Fibroblast of lung (primary cell): ENCODE data around the gene TYSND1. TPM values are rescaled to one million over a fixed set of nuclear protein-coding genes. Genes with fewer than 3 reads are reported as not detected.

ENCODE experiments used
- DNase-seq, 2 donors: peaks; one replicate each; pipeline versions ENCODE4 v3.0.0 to v3.0.0-alpha.2; 2010; ENCODE audit warnings: low read depth in 2 of 2
- H2AFZ ChIP-seq: 2 replicates; pipeline ENCODE4 v1.5.1; 2012; ENCODE audit warnings: low read length, control low read depth, inconsistent platforms
- H3K27ac ChIP-seq: 2 replicates; pipeline ENCODE4 v1.5.1; 2011; ENCODE audit warnings: low read length, control low read depth; ENCODE audit not compliant: insufficient read depth
- H3K27me3 ChIP-seq: 2 replicates; pipeline ENCODE4 v1.5.1; 2011; ENCODE audit warnings: mild to moderate bottlenecking, low read length; ENCODE audit not compliant: control insufficient read depth, insufficient read depth
- H3K36me3 ChIP-seq: 2 replicates; pipeline ENCODE4 v1.5.1; 2011; ENCODE audit warnings: low read length; ENCODE audit not compliant: control insufficient read depth, insufficient read depth
- H3K4me1 ChIP-seq: 2 replicates; pipeline ENCODE4 v1.5.1; 2011; ENCODE audit warnings: low read length; ENCODE audit not compliant: control insufficient read depth, insufficient read depth; ENCODE audit errors: extremely low read depth
- H3K4me2 ChIP-seq: 2 replicates; pipeline ENCODE4 v1.5.1; 2011; ENCODE audit warnings: low read length, control low read depth; ENCODE audit not compliant: insufficient read depth; ENCODE audit errors: extremely low read depth
- H3K4me3 ChIP-seq, 4 experiments: fragments of 200-600 bp in 1 of 4; sonication (generic) in 1 of 4; replicated peaks in 1 of 4; 2 replicates each; pipeline ENCODE4 v1.5.1; 2011 to 2016; ENCODE audit warnings: low read length in 4 of 4, low read depth in 3 of 4, mild to moderate bottlenecking in 3 of 4, control low read depth in 2 of 4, inconsistent platforms in 1 of 4, mixed read lengths in 1 of 4; ENCODE audit not compliant: insufficient read depth in 1 of 4; ENCODE audit errors: control extremely low read depth in 1 of 4
- H3K79me2 ChIP-seq: 2 replicates; pipeline ENCODE4 v1.5.1; 2012; ENCODE audit warnings: mild to moderate bottlenecking, low read length, inconsistent platforms; ENCODE audit not compliant: control insufficient read depth, insufficient read depth
- H3K9ac ChIP-seq: 2 replicates; pipeline ENCODE4 v1.5.1; 2011; ENCODE audit warnings: mild to moderate bottlenecking, low read length, control low read depth; ENCODE audit not compliant: insufficient read depth
- H3K9me3 ChIP-seq: 2 replicates; pipeline ENCODE4 v1.5.1; 2012; ENCODE audit warnings: low read depth, low read length; ENCODE audit not compliant: control insufficient read depth, insufficient read depth
- H4K20me1 ChIP-seq: 2 replicates; pipeline ENCODE4 v1.5.1; 2011; ENCODE audit warnings: low read length; ENCODE audit not compliant: control insufficient read depth, insufficient read depth; ENCODE audit errors: extremely low read depth
- EZH2 ChIP-seq: IDR thresholded peaks from 2 replicates; pipeline ENCODE4 v1.5.1; 2012; ENCODE audit warnings: low read length, control low read depth, mild to moderate bottlenecking; ENCODE audit errors: missing control alignments
- polyA plus RNA-seq, 2 donors: library from polyadenylated mRNA; depleted of rRNA in 1 of 2; stranded (reverse) in 1 of 2; unstranded in 1 of 2; fragments of >200 nt; gene quantifications; 2 replicates each; pipeline ENCODE4 v1.2.1, GENCODE V29; 2011 to 2012; ENCODE audit warnings: missing spikeins in 1 of 2
- total RNA-seq: library from RNA; depleted of rRNA; stranded (reverse); fragments of >200 nt; gene quantifications from 2 replicates; pipeline ENCODE4 v1.2.1, GENCODE V29; 2014
- TF ChIP-seq, protein P1 (sequence below), 2 donors: IDR thresholded peaks in 1 of 2; conservative IDR thresholded peaks in 1 of 2; 1 replicate in 1 of 2; 2 replicates in 1 of 2; pipeline ENCODE4 v1.5.1; 2011 to 2012; ENCODE audit warnings: low read length in 2 of 2, control low read depth in 1 of 2, inconsistent platforms in 1 of 2, low read depth in 1 of 2, mild to moderate bottlenecking in 1 of 2

Gene TYSND1
- total and polyA plus RNA-seq, 2 donors (not counting 1 experiment from before 2014, with no cell fraction given), result 2.4 to 15.5 TPM

DNA sequence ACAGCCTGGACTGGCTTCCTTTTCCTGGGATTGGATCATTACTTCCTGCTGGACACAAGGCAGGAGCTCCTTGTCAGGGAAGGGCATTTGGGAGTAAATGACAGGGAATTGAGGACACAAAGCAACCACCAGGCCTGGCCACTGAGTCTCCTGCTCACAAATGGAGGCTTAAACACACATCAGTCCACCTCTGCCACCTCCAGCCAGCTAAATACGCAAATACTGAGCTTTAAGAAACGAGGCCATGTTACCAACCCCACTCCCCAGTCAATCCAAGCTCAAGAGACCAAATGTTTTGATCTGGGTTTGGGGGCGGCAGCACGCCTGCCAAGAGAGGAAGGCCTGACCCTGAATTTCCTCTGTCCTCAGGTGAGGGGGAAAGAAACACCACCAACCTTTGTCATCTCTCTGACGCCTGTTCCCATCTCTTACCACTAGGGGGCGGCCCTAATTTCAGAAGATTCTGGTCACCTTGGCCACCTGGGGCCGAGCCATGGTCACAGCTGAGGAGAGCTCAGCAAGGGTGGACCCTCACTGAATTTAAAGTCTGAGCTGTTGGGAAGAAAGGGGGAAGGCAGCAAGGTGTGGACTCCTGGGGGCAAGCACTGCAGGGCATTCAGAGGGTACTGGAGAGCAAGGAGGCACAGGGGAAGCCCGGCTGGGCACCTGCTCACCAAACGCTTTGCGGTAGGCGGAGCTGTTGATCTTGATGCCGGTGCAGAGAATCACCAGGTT, 30.4 kb downstream of the TYSND1 start:
- no peaks in the 10 kb centered on the region for H3K79me2 ChIP-seq
- H3K4me1 ChIP-seq, result no peaks in the 10 kb centered on the region
- peaks cover 8% of the 10 kb centered on the region for H3K36me3 ChIP-seq
- no peaks in the 10 kb centered on the region for H3K27me3 ChIP-seq
- no peak overlapping the region for H2AFZ ChIP-seq
- DNase-seq, result peak; percentile 16 to 24
- H3K4me2 ChIP-seq, result no peak overlapping the region
- H3K4me3 ChIP-seq, result no peak overlapping the region
- no peak overlapping the region for H3K9ac ChIP-seq
- H3K9me3 ChIP-seq, result no peaks in the 10 kb centered on the region
- H4K20me1 ChIP-seq, result no peaks in the 10 kb centered on the region
- TF ChIP-seq, protein P1, sequence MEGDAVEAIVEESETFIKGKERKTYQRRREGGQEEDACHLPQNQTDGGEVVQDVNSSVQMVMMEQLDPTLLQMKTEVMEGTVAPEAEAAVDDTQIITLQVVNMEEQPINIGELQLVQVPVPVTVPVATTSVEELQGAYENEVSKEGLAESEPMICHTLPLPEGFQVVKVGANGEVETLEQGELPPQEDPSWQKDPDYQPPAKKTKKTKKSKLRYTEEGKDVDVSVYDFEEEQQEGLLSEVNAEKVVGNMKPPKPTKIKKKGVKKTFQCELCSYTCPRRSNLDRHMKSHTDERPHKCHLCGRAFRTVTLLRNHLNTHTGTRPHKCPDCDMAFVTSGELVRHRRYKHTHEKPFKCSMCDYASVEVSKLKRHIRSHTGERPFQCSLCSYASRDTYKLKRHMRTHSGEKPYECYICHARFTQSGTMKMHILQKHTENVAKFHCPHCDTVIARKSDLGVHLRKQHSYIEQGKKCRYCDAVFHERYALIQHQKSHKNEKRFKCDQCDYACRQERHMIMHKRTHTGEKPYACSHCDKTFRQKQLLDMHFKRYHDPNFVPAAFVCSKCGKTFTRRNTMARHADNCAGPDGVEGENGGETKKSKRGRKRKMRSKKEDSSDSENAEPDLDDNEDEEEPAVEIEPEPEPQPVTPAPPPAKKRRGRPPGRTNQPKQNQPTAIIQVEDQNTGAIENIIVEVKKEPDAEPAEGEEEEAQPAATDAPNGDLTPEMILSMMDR (conservative IDR thresholded peaks at IDR 0.05 in 1 of 2, IDR thresholded peaks at IDR 0.05 in 1 of 2; ENCODE audit: low read depth in 1 of 2, low read length in 2 of 2), result peak; percentile 82 to 89
- no peak for TF ChIP-seq EZH2
- H3K27ac ChIP-seq, result no peak overlapping the region

DNA sequence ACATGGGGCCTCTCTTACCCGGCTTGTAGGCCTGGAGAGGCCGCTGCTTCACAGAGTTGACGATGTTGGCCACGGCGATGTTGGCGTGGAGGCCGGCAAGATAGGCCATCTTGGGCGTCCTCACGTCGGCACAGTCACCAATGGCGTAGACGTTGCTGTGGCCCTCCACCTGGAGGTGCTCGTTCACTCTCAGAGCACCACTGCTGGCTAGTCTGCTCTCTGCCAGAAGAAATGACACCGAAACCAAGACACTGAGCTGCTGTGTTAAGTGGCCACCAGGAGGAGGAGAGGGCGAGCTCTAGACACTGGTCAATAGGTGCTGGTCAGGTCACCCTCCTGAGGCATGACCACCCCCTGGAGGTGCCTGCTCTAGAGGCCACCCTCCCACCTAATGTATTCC, 31.6 kb downstream of the TYSND1 start:
- no peak overlapping the region for H3K27ac ChIP-seq
- H3K9ac ChIP-seq, result no peak overlapping the region
- H3K9me3 ChIP-seq, result no peaks in the 10 kb centered on the region
- H3K79me2 ChIP-seq, result no peaks in the 10 kb centered on the region
- DNase-seq, result no peak
- no peak overlapping the region for H3K4me3 ChIP-seq
- no peak overlapping the region for H2AFZ ChIP-seq
- H3K4me1 ChIP-seq, result no peaks in the 10 kb centered on the region
- no peak overlapping the region for H3K4me2 ChIP-seq
- no peaks in the 10 kb centered on the region for H4K20me1 ChIP-seq
- no peak for TF ChIP-seq EZH2
- TF ChIP-seq, protein P1 (conservative IDR thresholded peaks at IDR 0.05 in 1 of 2, IDR thresholded peaks at IDR 0.05 in 1 of 2; ENCODE audit: low read depth in 1 of 2, low read length in 2 of 2), result no peak
- peaks cover 6% of the 10 kb centered on the region for H3K36me3 ChIP-seq
- H3K27me3 ChIP-seq, result no peaks in the 10 kb centered on the region

DNA sequence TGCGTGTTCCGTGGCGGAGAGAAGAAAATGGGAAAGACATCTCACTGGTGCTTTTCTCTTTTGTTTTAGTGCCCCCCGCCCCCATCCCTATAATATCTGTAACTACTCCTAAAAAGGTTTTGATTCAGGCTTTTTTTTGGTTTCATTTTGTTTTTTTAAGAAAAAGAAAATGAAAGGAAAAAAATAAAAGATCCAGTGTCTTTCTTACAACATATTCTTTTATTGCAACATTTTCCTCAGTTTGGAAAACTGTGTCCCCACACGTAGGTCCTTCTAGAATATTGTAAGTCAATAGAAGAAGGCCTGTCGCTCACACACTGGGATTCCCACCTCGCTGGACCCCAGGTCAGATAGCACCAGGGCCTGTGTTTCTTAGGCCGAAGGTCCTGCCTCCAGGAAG, 34.4 kb downstream of the TYSND1 start:
- no peak overlapping the region for H3K4me2 ChIP-seq
- H3K27ac ChIP-seq, result no peak overlapping the region
- no peaks in the 10 kb centered on the region for H4K20me1 ChIP-seq
- no peak for DNase-seq
- H3K9ac ChIP-seq, result no peak overlapping the region
- no peaks in the 10 kb centered on the region for H3K9me3 ChIP-seq
- no peak for TF ChIP-seq EZH2
- TF ChIP-seq, protein P1 (conservative IDR thresholded peaks at IDR 0.05 in 1 of 2, IDR thresholded peaks at IDR 0.05 in 1 of 2; ENCODE audit: low read depth in 1 of 2, low read length in 2 of 2), result no peak
- no peaks in the 10 kb centered on the region for H3K4me1 ChIP-seq
- H3K27me3 ChIP-seq, result no peaks in the 10 kb centered on the region
- no peak overlapping the region for H3K4me3 ChIP-seq
- peaks cover 4% of the 10 kb centered on the region for H3K36me3 ChIP-seq
- no peaks in the 10 kb centered on the region for H3K79me2 ChIP-seq
- H2AFZ ChIP-seq, result no peak overlapping the region
